ENCODE measurements around the gene SHCBP1L. TPM values are rescaled to one million over a fixed set of nuclear protein-coding genes. Genes with fewer than 3 reads are reported as not detected.

The SHCBP1L gene
- total RNA-seq, 1 experiment from 2014 or later: not detected

DNA sequence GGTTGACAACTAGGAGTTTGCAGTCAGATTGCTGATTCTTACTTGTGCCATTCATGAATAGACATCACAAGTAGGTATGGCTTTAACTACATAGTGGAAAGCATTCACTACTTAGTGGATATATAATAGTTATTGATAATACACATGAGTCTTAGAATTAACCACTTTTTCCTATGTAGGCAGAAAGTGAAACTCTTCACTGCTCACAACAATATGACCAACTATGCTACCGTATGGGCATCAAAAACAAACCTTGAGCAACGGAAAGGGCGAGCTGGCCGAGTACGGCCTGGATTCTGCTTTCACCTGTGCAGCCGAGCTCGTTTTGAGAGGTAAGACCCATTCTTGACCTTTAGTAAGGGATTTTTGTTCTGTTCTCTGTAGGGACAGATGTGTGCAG lies 75.1 kb downstream of the SHCBP1L start:
- Histone ChIP-seq H3K4me3 (ENCODE audit: low read depth in 2 of 2, low read length in 2 of 2) (no peak overlapping the region), H3K27ac (ENCODE audit: low read length) (no peak overlapping the region), H3K4me1 (ENCODE audit: control insufficient read depth, insufficient read depth, low read length) (no peaks in the 10 kb centered on the region), H3K27me3 (ENCODE audit: control insufficient read depth, insufficient read depth, low read length) (no peaks in the 10 kb centered on the region), H3K9me3 (ENCODE audit: control insufficient read depth, insufficient read depth, low read depth, low read length) (no peaks in the 10 kb centered on the region), H3K36me3 (ENCODE audit: control insufficient read depth, insufficient read depth, low read length) (peaks cover 94% of the 10 kb centered on the region)
- no TSS peak for BruUV-seq (replicated peaks)
- in situ Hi-C loops (cut with HindIII; ENCODE audit: low pct_unique_long_range_greater_than_20kb, low sequenced_read_pairs): no loop called here
- CTCF ChIA-PET: no interaction called here
- intact Hi-C loops (cut with micrococcal nuclease; ENCODE audit: unreplicated experiment): no loop called here
- ATAC-seq: no peak
- POLR2A ChIA-PET: no interaction called here
- TF ChIP-seq, protein P1, sequence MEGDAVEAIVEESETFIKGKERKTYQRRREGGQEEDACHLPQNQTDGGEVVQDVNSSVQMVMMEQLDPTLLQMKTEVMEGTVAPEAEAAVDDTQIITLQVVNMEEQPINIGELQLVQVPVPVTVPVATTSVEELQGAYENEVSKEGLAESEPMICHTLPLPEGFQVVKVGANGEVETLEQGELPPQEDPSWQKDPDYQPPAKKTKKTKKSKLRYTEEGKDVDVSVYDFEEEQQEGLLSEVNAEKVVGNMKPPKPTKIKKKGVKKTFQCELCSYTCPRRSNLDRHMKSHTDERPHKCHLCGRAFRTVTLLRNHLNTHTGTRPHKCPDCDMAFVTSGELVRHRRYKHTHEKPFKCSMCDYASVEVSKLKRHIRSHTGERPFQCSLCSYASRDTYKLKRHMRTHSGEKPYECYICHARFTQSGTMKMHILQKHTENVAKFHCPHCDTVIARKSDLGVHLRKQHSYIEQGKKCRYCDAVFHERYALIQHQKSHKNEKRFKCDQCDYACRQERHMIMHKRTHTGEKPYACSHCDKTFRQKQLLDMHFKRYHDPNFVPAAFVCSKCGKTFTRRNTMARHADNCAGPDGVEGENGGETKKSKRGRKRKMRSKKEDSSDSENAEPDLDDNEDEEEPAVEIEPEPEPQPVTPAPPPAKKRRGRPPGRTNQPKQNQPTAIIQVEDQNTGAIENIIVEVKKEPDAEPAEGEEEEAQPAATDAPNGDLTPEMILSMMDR (IDR thresholded peaks at IDR 0.05): no peak
- no peak for TF ChIP-seq SIN3A (IDR thresholded peaks at IDR 0.05; ENCODE audit: borderline replicate concordance, insufficient read depth, low read depth, low read length)
- TF ChIP-seq, protein P2, sequence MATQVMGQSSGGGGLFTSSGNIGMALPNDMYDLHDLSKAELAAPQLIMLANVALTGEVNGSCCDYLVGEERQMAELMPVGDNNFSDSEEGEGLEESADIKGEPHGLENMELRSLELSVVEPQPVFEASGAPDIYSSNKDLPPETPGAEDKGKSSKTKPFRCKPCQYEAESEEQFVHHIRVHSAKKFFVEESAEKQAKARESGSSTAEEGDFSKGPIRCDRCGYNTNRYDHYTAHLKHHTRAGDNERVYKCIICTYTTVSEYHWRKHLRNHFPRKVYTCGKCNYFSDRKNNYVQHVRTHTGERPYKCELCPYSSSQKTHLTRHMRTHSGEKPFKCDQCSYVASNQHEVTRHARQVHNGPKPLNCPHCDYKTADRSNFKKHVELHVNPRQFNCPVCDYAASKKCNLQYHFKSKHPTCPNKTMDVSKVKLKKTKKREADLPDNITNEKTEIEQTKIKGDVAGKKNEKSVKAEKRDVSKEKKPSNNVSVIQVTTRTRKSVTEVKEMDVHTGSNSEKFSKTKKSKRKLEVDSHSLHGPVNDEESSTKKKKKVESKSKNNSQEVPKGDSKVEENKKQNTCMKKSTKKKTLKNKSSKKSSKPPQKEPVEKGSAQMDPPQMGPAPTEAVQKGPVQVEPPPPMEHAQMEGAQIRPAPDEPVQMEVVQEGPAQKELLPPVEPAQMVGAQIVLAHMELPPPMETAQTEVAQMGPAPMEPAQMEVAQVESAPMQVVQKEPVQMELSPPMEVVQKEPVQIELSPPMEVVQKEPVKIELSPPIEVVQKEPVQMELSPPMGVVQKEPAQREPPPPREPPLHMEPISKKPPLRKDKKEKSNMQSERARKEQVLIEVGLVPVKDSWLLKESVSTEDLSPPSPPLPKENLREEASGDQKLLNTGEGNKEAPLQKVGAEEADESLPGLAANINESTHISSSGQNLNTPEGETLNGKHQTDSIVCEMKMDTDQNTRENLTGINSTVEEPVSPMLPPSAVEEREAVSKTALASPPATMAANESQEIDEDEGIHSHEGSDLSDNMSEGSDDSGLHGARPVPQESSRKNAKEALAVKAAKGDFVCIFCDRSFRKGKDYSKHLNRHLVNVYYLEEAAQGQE (IDR thresholded peaks at IDR 0.05; ENCODE audit: insufficient read depth in 1 of 2, low read depth in 2 of 2, low read length in 1 of 2): no peak
- no peak for TF ChIP-seq TCF7L2 (IDR thresholded peaks at IDR 0.05; ENCODE audit: low read depth, low read length)
- no peak for TF ChIP-seq POLR2AphosphoS5 (IDR thresholded peaks at IDR 0.05; ENCODE audit: low read depth, low read length)
- DNase-seq (ENCODE audit: low read depth, low spot score): no peak

DNA sequence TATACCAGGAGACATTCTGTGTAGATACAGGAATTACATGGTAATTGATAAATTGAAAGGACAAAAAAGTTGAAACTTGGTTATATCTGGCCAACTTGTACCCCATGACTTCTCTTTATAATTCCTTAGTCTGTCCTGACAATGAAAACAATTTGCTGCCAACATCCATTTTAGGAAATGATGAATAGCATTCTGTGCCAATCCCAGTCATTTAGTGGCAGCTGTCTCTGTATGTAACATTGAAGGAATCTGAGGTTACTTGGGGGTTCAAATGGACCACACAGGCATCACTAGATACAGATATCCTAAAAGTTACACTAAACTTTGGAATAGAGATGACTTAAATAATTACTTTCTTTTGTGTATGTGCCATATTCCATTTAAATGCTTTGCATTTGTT lies 75.6 kb downstream of the SHCBP1L start:
- no peak for DNase-seq (ENCODE audit: low read depth, low spot score)
- Histone ChIP-seq H3K4me3 (ENCODE audit: low read depth in 2 of 2, low read length in 2 of 2) (no peak overlapping the region), H3K27me3 (ENCODE audit: control insufficient read depth, insufficient read depth, low read length) (no peaks in the 10 kb centered on the region), H3K27ac (ENCODE audit: low read length) (no peak overlapping the region), H3K9me3 (ENCODE audit: control insufficient read depth, insufficient read depth, low read depth, low read length) (no peaks in the 10 kb centered on the region), H3K4me1 (ENCODE audit: control insufficient read depth, insufficient read depth, low read length) (no peaks in the 10 kb centered on the region), H3K36me3 (ENCODE audit: control insufficient read depth, insufficient read depth, low read length) (peaks cover 98% of the 10 kb centered on the region)
- no TSS peak for BruUV-seq (replicated peaks)
- CTCF ChIA-PET: no interaction called here
- TF ChIP-seq SIN3A (IDR thresholded peaks at IDR 0.05; ENCODE audit: borderline replicate concordance, insufficient read depth, low read depth, low read length) (no peak), POLR2AphosphoS5 (IDR thresholded peaks at IDR 0.05; ENCODE audit: low read depth, low read length) (no peak), TCF7L2 (IDR thresholded peaks at IDR 0.05; ENCODE audit: low read depth, low read length) (no peak)
- TF ChIP-seq, protein P2 (IDR thresholded peaks at IDR 0.05; ENCODE audit: insufficient read depth in 1 of 2, low read depth in 2 of 2, low read length in 1 of 2): no peak
- TF ChIP-seq, protein P1 (IDR thresholded peaks at IDR 0.05): no peak
- intact Hi-C loops (cut with micrococcal nuclease; ENCODE audit: unreplicated experiment) (no loop called here), in situ Hi-C loops (cut with HindIII; ENCODE audit: low pct_unique_long_range_greater_than_20kb, low sequenced_read_pairs) (no loop called here)
- POLR2A ChIA-PET: no interaction called here
- ATAC-seq: no peak
